H54 (cell line): ENCODE measurements around the gene ZNHIT2.

Source experiments
- DNase-seq: peaks from one replicate; pipeline ENCODE4 v3.0.0; 2011; ENCODE audit warnings: low spot score, mixed read lengths; ENCODE audit not compliant: insufficient read length
- FAIRE-seq: peaks from 3 replicates; lab custom pipeline; 2011; peaks lifted over from hg19 to GRCh38; lab: Jason Lieb, UNC
- POLR2A ChIP-seq: IDR thresholded peaks from 2 replicates; pipeline ENCODE4 v1.6.1; 2011; ENCODE audit warnings: low read depth, mild to moderate bottlenecking, low read length

Gene ZNHIT2

DNA sequence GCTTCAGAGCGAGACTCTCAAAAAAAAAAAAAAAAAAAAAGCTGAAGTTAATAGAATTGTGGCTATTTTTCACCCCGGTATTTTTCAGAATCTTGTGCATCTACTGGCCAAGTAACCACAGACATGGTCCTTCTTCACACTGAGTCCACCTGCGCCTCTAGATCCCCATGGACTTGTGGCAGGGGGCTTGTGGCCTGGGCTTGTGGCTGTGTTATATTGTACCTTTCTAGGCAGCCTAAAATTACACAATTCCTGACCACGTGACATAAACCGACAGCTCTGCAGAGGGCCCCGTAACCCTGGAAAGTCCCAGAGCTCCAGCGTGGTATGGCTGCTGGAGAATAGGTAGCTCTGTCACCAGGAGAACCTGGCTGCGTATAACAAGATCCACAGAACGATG, 48.3 kb downstream of the ZNHIT2 start:
- FAIRE-seq (no peak), DNase-seq (no peak)
- TF ChIP-seq POLR2A, result no peak

DNA sequence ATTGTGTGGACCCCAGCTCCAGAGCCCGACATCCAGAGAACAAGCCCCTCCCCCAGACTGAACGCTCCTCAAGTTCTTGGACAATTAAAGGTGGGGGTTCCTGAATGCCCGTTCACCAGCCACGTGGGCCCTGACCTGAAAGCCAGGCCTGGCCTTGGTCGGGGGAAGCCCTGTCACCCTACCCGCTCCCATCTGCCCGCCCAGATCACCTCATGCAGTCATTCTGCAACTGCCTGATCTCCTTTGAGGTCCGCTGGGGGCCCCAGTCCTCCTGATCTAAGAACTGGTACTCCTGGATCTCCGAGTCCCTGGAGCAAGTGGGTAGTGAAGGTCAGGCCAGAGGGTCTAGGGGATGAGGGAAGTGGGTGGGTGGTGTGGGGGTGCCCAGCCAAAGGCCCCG, 50.1 kb downstream of the ZNHIT2 start:
- DNase-seq, result no peak
- no peak for FAIRE-seq

GRCh38 chr11:65066805-65067291, 50.7 kb downstream of the ZNHIT2 start:
- no peak for TF ChIP-seq POLR2A
- DNase-seq (no peak), FAIRE-seq (no peak)

More for the DNA sequence above, 50.1 kb downstream of the ZNHIT2 start:
- TF ChIP-seq POLR2A, result no peak
